ENCODE data around the gene CLECL1.

DNA sequence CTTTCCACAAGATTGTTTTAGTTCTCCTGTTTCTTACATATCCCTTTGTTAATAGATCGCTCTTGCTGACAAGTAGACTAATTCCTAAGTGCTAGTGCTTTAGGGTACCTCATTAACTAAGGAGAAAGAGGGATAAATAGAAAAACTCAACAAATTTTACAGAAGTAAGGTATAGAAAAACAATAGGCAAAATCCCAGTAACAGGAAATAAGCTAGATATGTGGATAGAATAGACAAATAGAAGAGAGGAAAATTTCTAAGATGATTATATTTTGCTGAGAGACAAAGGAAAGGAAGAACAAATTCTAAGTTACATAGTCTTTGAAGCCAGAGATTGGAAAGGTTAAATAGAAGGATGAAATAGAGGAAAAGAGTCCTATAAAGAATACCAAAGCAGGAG, 26.8 kb upstream of the CLECL1 start:
- TF ChIP-seq CTCF (conservative IDR thresholded peaks at IDR 0.05; ENCODE audit: low read depth, low read length) (no peak), NFE2L2 (IDR thresholded peaks at IDR 0.05; ENCODE audit: low read depth, low read length) (no peak), POLR2A (IDR thresholded peaks at IDR 0.05; ENCODE audit: low read depth, low read length) (no peak), CEBPB (IDR thresholded peaks at IDR 0.05; ENCODE audit: low read depth, low read length) (no peak), FOS (IDR thresholded peaks at IDR 0.05; ENCODE audit: low read depth, low read length) (no peak), RFX5 (IDR thresholded peaks at IDR 0.05; ENCODE audit: low read depth, low read length) (no peak), SMC3 (IDR thresholded peaks at IDR 0.05; ENCODE audit: low read depth, low read length) (no peak), RAD21 (IDR thresholded peaks at IDR 0.05; ENCODE audit: low read length) (no peak), BHLHE40 (IDR thresholded peaks at IDR 0.05; ENCODE audit: low read depth, low read length) (no peak), RCOR1 (IDR thresholded peaks at IDR 0.05; ENCODE audit: insufficient replicate concordance, low read length) (no peak), MAZ (IDR thresholded peaks at IDR 0.05; ENCODE audit: borderline replicate concordance, low read depth, low read length) (no peak)
- TF ChIP-seq, protein P1, sequence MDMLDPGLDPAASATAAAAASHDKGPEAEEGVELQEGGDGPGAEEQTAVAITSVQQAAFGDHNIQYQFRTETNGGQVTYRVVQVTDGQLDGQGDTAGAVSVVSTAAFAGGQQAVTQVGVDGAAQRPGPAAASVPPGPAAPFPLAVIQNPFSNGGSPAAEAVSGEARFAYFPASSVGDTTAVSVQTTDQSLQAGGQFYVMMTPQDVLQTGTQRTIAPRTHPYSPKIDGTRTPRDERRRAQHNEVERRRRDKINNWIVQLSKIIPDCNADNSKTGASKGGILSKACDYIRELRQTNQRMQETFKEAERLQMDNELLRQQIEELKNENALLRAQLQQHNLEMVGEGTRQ (IDR thresholded peaks at IDR 0.05; ENCODE audit: low read depth, low read length), result no peak
